ES-I3 (cell line): ENCODE results near the gene PHOSPHO2.
"Not testable (repeated sequence)": the region's sequence is repeated elsewhere in the genome, so short reads cannot be mapped to it uniquely, and the experiment has no call there.

Experiments used
- H3K36me3 ChIP-seq: 2 replicates; pipeline ENCODE4 v1.6.1; 2013; ENCODE audit warnings: mild to moderate bottlenecking, low read length, control low read depth, moderate library complexity; ENCODE audit not compliant: insufficient read depth
- H3K4me1 ChIP-seq: 2 replicates; pipeline ENCODE4 v1.6.1; 2013; ENCODE audit warnings: mild to moderate bottlenecking, control low read depth, low read length; ENCODE audit not compliant: insufficient read depth
- H3K9ac ChIP-seq: 2 replicates; pipeline ENCODE4 v1.6.1; 2013; ENCODE audit warnings: low read depth, mild to moderate bottlenecking, low read length, moderate library complexity
- H3K9me3 ChIP-seq: 2 replicates; pipeline ENCODE4 v1.6.1; 2013; ENCODE audit warnings: mild to moderate bottlenecking, low read length, moderate library complexity; ENCODE audit not compliant: control insufficient read depth, insufficient read depth

Gene PHOSPHO2

DNA sequence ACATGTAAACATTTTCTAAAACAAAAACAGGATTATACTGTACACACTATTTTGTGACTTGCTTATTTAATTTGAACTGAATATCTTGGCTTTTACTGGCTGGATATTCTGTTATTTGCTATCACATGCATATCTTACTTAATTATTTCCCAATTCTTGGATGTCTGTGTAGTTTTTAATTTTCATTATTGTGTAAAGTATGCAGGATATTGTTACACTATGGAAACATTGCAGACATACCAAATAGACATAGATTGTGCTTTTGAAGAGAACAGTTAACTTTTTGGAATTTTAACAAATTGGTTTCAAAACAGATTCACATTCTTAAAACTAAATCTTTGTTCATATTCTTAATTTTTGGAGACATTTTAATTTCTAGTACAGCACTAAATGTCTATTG is 2.1 kb downstream of the PHOSPHO2 start:
- Histone ChIP-seq H3K4me1 (no peaks in the 10 kb centered on the region), H3K9ac (no peak overlapping the region), H3K36me3 (no peaks in the 10 kb centered on the region), H3K9me3 (no peaks in the 10 kb centered on the region)

GRCh38 chr2:169699173-169699572 is 4.9 kb downstream of the PHOSPHO2 start:
- H3K36me3 ChIP-seq, H3K9ac ChIP-seq, H3K9me3 ChIP-seq, H3K4me1 ChIP-seq: not testable (repeated sequence)

- no peaks in the 10 kb centered on the region for H3K4me1 ChIP-seq
- H3K36me3 ChIP-seq = no peaks in the 10 kb centered on the region; the same call in 1 of the 2 replicates
- no peak overlapping the region for H3K9ac ChIP-seq
- H3K9me3 ChIP-seq = no peaks in the 10 kb centered on the region
These were observed 8.7 kb downstream of the PHOSPHO2 start for GRCh38 chr2:169702996-169703395.

DNA sequence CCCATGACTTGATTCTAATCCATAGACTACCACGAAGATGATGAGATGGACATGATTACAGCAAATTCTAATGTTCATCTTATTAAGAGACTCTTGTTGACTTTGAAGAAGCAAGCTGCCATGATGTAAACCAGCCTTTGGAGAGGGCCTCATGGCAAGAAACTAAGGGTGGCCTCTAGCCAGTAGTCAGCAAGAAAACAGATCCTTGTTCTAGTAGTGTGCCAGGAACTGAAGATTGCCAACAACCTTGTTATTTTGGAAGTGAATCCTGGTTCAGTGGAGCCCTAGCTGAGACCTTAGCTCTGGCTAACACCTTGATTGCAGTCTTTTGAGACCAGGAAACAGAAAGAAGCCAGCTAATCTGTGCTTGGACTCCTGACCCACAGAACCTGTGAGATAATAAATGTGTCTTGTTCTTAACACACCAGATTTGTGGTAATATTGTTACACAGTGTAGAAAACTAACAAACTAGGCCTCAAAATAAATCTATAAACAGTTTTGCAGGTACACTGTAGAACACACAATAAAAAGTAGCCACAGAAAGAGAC is 10.0 kb downstream of the PHOSPHO2 start:
- Histone ChIP-seq H3K4me1 (no peaks in the 10 kb centered on the region), H3K36me3 (no peaks in the 10 kb centered on the region; the same call in 1 of the 2 replicates), H3K9me3 (no peaks in the 10 kb centered on the region), H3K9ac (no peak overlapping the region)

- H3K9me3 ChIP-seq = no peaks in the 10 kb centered on the region; the same call in 1 of the 2 replicates
- H3K36me3 ChIP-seq = no peaks in the 10 kb centered on the region; the same call in 1 of the 2 replicates
- H3K4me1 ChIP-seq = no peaks in the 10 kb centered on the region
- H3K9ac ChIP-seq = no peak overlapping the region
These were observed 11.7 kb downstream of the PHOSPHO2 start for GRCh38 chr2:169705927-169706326.

GRCh38 chr2:169707626-169708025 is 13.4 kb downstream of the PHOSPHO2 start:
- Histone ChIP-seq H3K9me3 (no peaks in the 10 kb centered on the region; the same call in 1 of the 2 replicates), H3K9ac (no peak overlapping the region), H3K4me1 (no peaks in the 10 kb centered on the region), H3K36me3 (no peaks in the 10 kb centered on the region; the same call in 1 of the 2 replicates)

- Histone ChIP-seq H3K9me3 (no peaks in the 10 kb centered on the region; the same call in 1 of the 2 replicates), H3K9ac (no peak overlapping the region), H3K4me1 (no peaks in the 10 kb centered on the region), H3K36me3 (no peaks in the 10 kb centered on the region)
These were observed 15.1 kb downstream of the PHOSPHO2 start for GRCh38 chr2:169709331-169709730.

DNA sequence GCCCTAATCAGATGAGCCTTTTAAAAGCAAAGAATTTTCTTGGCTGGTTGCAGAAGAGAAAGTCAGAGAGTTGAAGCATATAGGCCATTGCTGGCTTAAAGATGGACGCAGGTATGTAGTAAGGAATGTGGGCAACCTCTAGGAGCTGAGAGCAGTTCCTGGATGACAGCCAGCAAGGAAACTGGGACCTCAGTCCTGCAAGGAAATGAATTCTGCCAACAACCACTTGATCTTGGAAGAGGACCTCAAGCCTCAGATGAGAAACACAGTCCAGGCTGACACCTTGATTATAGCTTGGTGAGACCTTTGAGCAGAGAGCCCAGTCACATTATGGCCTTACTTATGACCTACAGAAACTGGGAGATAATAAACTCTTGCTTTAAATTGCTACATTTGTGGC is 15.7 kb downstream of the PHOSPHO2 start:
- no peak overlapping the region for H3K9ac ChIP-seq
- H3K4me1 ChIP-seq = no peaks in the 10 kb centered on the region
- H3K36me3 ChIP-seq = no peaks in the 10 kb centered on the region
- no peaks in the 10 kb centered on the region; the same call in 1 of the 2 replicates for H3K9me3 ChIP-seq

- Histone ChIP-seq H3K36me3 (no peaks in the 10 kb centered on the region), H3K4me1 (no peaks in the 10 kb centered on the region), H3K9me3 (no peaks in the 10 kb centered on the region; the same call in 1 of the 2 replicates), H3K9ac (no peak overlapping the region)
These were observed 17.7 kb downstream of the PHOSPHO2 start for GRCh38 chr2:169711751-169712509.

DNA sequence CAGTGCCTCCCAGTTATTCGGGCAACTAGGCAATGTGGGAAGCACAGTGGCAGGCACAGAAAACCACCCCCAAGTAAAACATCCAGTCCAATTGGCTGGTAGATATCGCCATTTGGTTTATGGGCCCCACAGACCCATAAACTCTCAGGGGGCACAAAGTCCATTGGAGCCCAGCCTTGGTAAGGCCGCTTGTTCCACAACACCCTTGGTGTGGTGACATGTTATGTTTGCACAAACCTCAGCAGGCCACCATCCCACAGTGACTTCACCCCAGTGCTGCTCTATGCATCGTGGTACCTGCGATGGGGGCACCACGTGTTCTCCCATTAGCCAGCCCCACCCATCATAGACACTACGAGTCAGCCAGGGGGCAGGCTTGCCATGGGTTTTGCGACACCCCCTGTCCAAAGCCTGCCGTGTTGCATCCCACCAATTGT is 18.5 kb downstream of the PHOSPHO2 start:
- no peak overlapping the region for H3K9ac ChIP-seq
- H3K9me3 ChIP-seq = no peaks in the 10 kb centered on the region; the same call in 1 of the 2 replicates
- H3K4me1 ChIP-seq = no peaks in the 10 kb centered on the region
- no peaks in the 10 kb centered on the region for H3K36me3 ChIP-seq

DNA sequence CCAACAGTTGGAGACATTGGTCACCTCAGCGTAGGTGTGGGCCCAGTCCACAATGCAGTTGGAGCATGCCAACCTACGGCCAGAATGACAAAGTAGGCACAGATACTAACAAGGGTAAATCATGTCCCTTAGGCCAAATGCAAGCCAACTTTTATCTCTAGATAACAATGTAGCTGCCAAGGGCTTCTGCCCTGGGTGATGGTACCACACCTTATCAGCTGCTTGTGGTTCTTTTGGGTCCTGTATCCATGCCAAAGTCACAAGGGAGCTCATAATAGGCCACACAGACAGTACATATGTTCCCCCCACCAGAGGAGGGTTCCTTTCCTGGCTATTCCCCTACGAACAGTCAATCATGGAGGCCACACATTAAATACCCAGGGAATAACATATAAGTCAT is 19.1 kb downstream of the PHOSPHO2 start:
- no peaks in the 10 kb centered on the region for H3K4me1 ChIP-seq
- no peak overlapping the region for H3K9ac ChIP-seq
- no peaks in the 10 kb centered on the region for H3K36me3 ChIP-seq
- H3K9me3 ChIP-seq = no peaks in the 10 kb centered on the region; the same call in 1 of the 2 replicates

DNA sequence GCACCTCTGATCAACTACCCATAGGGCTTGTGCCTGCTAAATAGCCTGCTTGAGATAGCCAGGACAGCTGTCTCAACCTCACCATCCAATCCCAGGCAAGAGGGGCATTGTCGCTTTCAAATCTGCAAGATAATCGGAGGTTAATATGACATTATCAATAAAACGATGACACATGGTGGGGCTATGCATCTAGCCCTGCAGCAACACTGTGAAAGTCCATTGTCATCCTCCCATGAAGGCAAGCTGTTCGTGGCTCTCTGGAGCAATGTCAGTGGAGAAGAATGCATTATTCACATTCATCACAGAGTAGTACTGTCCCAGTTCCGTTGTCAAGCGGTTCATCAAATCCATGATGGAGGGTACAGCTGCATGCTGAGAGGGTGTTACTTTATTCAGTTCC is 20.4 kb downstream of the PHOSPHO2 start:
- Histone ChIP-seq H3K9ac (no peak overlapping the region), H3K36me3 (no peaks in the 10 kb centered on the region), H3K4me1 (no peaks in the 10 kb centered on the region), H3K9me3 (no peaks in the 10 kb centered on the region; the same call in 1 of the 2 replicates)

DNA sequence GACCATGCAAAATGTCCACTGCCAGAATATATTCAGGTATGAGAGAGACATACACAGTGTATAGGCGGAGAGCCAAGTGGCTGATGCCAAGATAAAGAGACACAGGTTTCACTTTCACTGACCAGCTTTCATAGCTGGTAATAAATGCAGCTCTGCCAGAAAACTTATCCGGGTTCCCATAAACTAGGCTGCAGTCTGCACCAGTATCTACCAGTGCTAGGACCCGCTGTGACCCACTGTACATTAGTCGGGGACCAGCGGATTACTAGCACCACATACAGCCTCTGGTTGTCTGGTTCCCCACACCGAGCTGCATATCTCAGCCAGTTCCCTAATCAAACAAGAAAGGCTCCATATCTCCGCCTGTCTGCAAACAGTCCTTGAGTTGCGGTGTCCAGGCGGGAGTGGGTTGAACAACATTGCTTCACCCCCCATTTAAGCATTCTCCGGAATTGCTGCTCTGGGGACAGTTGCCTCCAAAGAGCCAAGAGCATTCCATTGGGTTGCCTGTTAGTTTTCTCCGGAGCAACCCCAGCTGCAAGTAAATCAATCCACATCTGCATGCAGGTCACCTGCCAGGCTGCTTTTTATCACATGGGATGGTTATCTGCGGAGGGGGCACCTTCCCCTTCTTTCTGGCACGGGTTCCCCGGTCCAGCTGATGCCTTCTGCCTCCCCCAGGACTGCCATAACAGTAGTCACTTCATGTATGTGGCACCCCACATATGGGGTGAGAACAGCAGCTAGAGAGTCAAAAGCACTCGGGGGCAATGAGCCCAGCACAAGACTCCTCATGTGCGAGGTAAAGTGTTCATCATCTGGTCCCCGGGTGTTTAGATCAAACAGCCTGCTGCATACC is 21.3 kb downstream of the PHOSPHO2 start:
- Histone ChIP-seq H3K4me1 (no peaks in the 10 kb centered on the region), H3K9me3 (no peaks in the 10 kb centered on the region; the same call in 1 of the 2 replicates), H3K36me3 (no peaks in the 10 kb centered on the region), H3K9ac (no peak overlapping the region)

GRCh38 chr2:169716238-169716886 is 22.1 kb downstream of the PHOSPHO2 start:
- H3K4me1 ChIP-seq = no peaks in the 10 kb centered on the region
- H3K36me3 ChIP-seq = no peaks in the 10 kb centered on the region
- H3K9ac ChIP-seq = no peak overlapping the region
- H3K9me3 ChIP-seq = no peaks in the 10 kb centered on the region
